HCT116 (cell line): ENCODE results near the gene AQP5. TPM values are rescaled to one million over a fixed set of nuclear protein-coding genes. Genes with fewer than 3 reads are reported as not detected.

ENCODE experiments used
- ATAC-seq: fragments of 200-7000 bp; cut with Tn5 transposase; 2 replicates; pipeline ENCODE4 v1.9.1; 2020; ENCODE audit warnings: mild to moderate bottlenecking, moderate library complexity
- BruUV-seq: library from RNA; stranded (reverse); fragments of 400-500 nt; replicated peaks from 2 replicates; lab custom pipeline; 2021; lab: Mats Ljungman, UMichigan
- CTCF ChIA-PET: fragments of 300-600 bp; sonication (Branson Sonifier 250); formaldehyde crosslinking; loops from one replicate; lab custom pipeline; 2021; ENCODE audit warnings: antibody characterized with exemption; lab: Charles Lee
- POLR2A ChIA-PET: fragments of 300-600, 350-600 bp; sonication (Branson Sonifier 250); formaldehyde crosslinking; loops from one replicate; lab custom pipeline; 2021; ENCODE audit warnings: antibody characterized with exemption; lab: Charles Lee
- RAD21 ChIA-PET, 2 experiments: fragments of 300-600 bp; sonication (Branson Sonifier 250); formaldehyde crosslinking; loops; one replicate each; lab custom pipeline; 2023; ENCODE audit warnings: low total read pairs in 2 of 2; ENCODE audit not compliant: uncharacterized antibody in 2 of 2, unreplicated experiment in 2 of 2, low non-redundant PET in 1 of 2; lab: Charles Lee
- DNase-seq: peaks from one replicate; pipeline ENCODE4 v3.0.0-alpha.2; 2010; ENCODE audit warnings: low read depth, low spot score
- H2AFZ ChIP-seq: fragments of 200-600 bp; shearing (Covaris generic), sonication (generic); 2 replicates; pipeline ENCODE4 v1.6.1; 2017; ENCODE audit warnings: low read depth, mixed run types, mixed read lengths, antibody characterized with exemption, low read length; ENCODE audit not compliant: poor library complexity, severe bottlenecking
- H3K27ac ChIP-seq: 2 replicates; pipeline ENCODE4 v1.5.1; 2012; ENCODE audit warnings: low read depth, low read length
- H3K27me3 ChIP-seq: fragments of 200-600 bp; sonication (generic); 2 replicates; pipeline ENCODE4 v1.6.1; 2016; ENCODE audit warnings: mixed run types, low read length, mixed read lengths; ENCODE audit not compliant: insufficient read depth
- H3K36me3 ChIP-seq, 2 experiments: fragments of 200-500 bp in 1 of 2; fragments of 200-600 bp in 1 of 2; sonication (Bioruptor generic) in 1 of 2; sonication (generic) in 1 of 2; 2 replicates each; pipeline versions ENCODE4 v1.5.1 to v1.6.1; 2014 to 2016; ENCODE audit warnings: low read length in 2 of 2, inconsistent platforms in 1 of 2, mixed read lengths in 1 of 2, mixed run types in 1 of 2; ENCODE audit not compliant: insufficient read depth in 2 of 2, control insufficient read depth in 1 of 2
- H3K4me1 ChIP-seq, 2 experiments: fragments of 200-600 bp in 1 of 2; sonication (generic) in 1 of 2; 2 replicates each; pipeline versions ENCODE4 v1.5.1 to v1.6.1; 2012 to 2017; ENCODE audit warnings: low read length in 2 of 2, inconsistent platforms in 1 of 2, mild to moderate bottlenecking in 1 of 2, mixed read lengths in 1 of 2, mixed run types in 1 of 2, moderate library complexity in 1 of 2; ENCODE audit not compliant: insufficient read depth in 2 of 2, control insufficient read depth in 1 of 2
- H3K4me2 ChIP-seq: fragments of 200-600 bp; sonication (generic); 2 replicates; pipeline ENCODE4 v1.6.1; 2017; ENCODE audit warnings: mixed run types, low read length, mixed read lengths
- H3K4me3 ChIP-seq, 2 experiments: fragments of 200-600 bp in 1 of 2; sonication (generic) in 1 of 2; replicated peaks in 1 of 2; 2 replicates each; pipeline ENCODE4 v1.5.1; 2011 to 2016; ENCODE audit warnings: low read length in 2 of 2, control low read depth in 1 of 2, low read depth in 1 of 2, mild to moderate bottlenecking in 1 of 2, mixed read lengths in 1 of 2, mixed run types in 1 of 2
- H3K79me2 ChIP-seq: fragments of 200-600 bp; sonication (generic); 2 replicates; pipeline ENCODE4 v1.6.1; 2017; ENCODE audit warnings: mild to moderate bottlenecking, mixed run types, low read length, moderate library complexity, mixed read lengths; ENCODE audit not compliant: insufficient read depth
- H3K9ac ChIP-seq: fragments of 200-600 bp; sonication (generic); 2 replicates; pipeline ENCODE4 v1.6.1; 2016; ENCODE audit warnings: low read length, mixed read lengths
- H3K9me2 ChIP-seq: fragments of 200-600 bp; sonication (generic), shearing (Covaris generic); 2 replicates; pipeline ENCODE4 v1.6.1; 2017; ENCODE audit warnings: mixed run types, mild to moderate bottlenecking, moderate library complexity; ENCODE audit not compliant: insufficient read depth
- H3K9me3 ChIP-seq, 2 experiments: fragments of 200-500 bp in 1 of 2; fragments of 200-600 bp in 1 of 2; sonication (Bioruptor generic) in 1 of 2; sonication (generic) in 1 of 2; 2 replicates each; pipeline ENCODE4 v1.6.1; 2014 to 2017; ENCODE audit warnings: low read length in 2 of 2, mixed read lengths in 2 of 2, inconsistent platforms in 1 of 2, low read depth in 1 of 2, mild to moderate bottlenecking in 1 of 2, mixed run types in 1 of 2, moderate library complexity in 1 of 2; ENCODE audit not compliant: control insufficient read depth in 1 of 2, insufficient read depth in 1 of 2
- H4K20me1 ChIP-seq: fragments of 200-600 bp; sonication (generic), shearing (Covaris generic); 2 replicates; pipeline ENCODE4 v1.6.1; 2017; ENCODE audit warnings: mixed run types, mild to moderate bottlenecking, moderate library complexity; ENCODE audit not compliant: insufficient read depth
- POLR2AphosphoS5 ChIP-seq: IDR thresholded peaks from 2 replicates; pipeline ENCODE4 v1.6.1; 2011; ENCODE audit warnings: mild to moderate bottlenecking, low read depth, low read length, moderate library complexity
- TCF7L2 ChIP-seq: IDR thresholded peaks from 2 replicates; pipeline ENCODE4 v1.7.0; 2011; ENCODE audit warnings: borderline replicate concordance, inconsistent platforms; ENCODE audit not compliant: insufficient read depth, insufficient read length; ENCODE audit errors: extremely low read depth
- ZFX ChIP-seq: fragments of 450-650 bp; IDR thresholded peaks from 2 replicates; pipeline ENCODE4 v1.6.1; 2017
- intact Hi-C: fragments of 100-400 bp; cut with micrococcal nuclease; formaldehyde crosslinking; loops from 2 replicates; pipeline ENCODE4 v1.10.0; 2022
- total RNA-seq: library from RNA; stranded (reverse); gene quantifications from one replicate; pipeline ENCODE4 v1.2.1, GENCODE V29; 2021; ENCODE audit not compliant: unreplicated experiment
- TF ChIP-seq, protein P1 (sequence below): IDR thresholded peaks from 2 replicates; pipeline ENCODE4 v1.6.1; 2012; ENCODE audit warnings: low read depth

Gene AQP5
- total RNA-seq, 1 experiment from 2014 or later = not detected

DNA sequence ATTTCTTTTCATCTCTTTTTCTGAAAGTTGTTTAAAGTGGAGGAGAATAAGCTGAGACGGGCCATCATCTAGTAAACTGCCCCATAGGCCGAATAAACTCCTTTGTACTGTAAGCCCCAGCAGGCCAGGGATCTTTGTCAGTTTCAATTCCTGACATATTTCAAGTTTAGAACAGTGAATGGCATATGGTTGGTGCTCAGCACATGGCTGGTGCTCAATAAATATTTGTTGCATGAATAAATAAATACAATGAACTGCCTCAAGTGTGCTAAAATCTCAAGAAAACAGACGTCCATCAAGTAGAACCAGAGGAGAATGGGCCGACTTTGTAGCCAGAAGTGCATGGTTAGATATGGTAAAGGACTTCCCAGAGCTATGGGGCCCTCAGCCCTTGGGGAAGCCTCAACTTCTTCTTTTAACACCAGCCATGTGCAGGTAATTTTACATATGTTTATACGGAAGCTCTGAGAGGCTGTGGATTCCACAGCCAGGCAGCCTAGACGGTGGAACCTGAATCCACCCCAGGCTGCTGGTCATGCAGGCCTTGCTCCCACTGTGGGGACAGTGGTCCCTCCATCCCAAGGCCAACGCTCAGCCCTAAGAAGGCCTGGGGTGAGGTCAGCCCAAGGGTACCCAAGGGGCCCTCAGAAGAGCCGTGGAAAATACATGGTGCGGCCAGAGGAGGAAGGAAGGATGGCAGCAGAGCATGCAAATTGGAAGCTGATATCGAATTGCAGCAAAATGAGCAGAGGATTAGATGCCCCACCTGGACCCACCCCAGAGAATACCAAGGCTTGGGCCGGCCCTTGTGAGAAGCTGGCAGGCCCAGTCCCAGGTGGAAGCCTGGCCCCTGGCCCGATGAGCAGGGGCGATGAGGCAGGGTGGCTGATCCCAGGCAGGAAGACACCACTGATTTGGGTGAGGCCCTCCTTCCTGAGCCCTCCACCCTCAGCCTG lies 19.8 kb upstream of the AQP5 start:
- no peaks in the 10 kb centered on the region for H3K9me2 ChIP-seq
- POLR2A ChIA-PET = no interaction called here
- no peak overlapping the region for H3K27ac ChIP-seq
- BruUV-seq = no TSS peak
- peaks cover 3 to 13% of the 10 kb centered on the region in 2 experiments; a peak in 3 of 4 replicates for H3K4me1 ChIP-seq
- H2AFZ ChIP-seq = no peak overlapping the region
- H3K9me3 ChIP-seq = no peaks in the 10 kb centered on the region
- H3K27me3 ChIP-seq = no peaks in the 10 kb centered on the region
- intact Hi-C loops = no loop called here
- no peak overlapping the region for H3K4me2 ChIP-seq
- H3K79me2 ChIP-seq = no peaks in the 10 kb centered on the region
- RAD21 ChIA-PET = no interaction called here
- CTCF ChIA-PET = no interaction called here
- no peaks in the 10 kb centered on the region for H4K20me1 ChIP-seq
- H3K4me3 ChIP-seq = no peak overlapping the region
- H3K36me3 ChIP-seq = no peaks in the 10 kb centered on the region
- no peak for DNase-seq
- H3K9ac ChIP-seq = no peak overlapping the region
- no peak for TF ChIP-seq POLR2AphosphoS5
- TF ChIP-seq TCF7L2 = no peak
- no peak for TF ChIP-seq ZFX
- TF ChIP-seq, protein P1, sequence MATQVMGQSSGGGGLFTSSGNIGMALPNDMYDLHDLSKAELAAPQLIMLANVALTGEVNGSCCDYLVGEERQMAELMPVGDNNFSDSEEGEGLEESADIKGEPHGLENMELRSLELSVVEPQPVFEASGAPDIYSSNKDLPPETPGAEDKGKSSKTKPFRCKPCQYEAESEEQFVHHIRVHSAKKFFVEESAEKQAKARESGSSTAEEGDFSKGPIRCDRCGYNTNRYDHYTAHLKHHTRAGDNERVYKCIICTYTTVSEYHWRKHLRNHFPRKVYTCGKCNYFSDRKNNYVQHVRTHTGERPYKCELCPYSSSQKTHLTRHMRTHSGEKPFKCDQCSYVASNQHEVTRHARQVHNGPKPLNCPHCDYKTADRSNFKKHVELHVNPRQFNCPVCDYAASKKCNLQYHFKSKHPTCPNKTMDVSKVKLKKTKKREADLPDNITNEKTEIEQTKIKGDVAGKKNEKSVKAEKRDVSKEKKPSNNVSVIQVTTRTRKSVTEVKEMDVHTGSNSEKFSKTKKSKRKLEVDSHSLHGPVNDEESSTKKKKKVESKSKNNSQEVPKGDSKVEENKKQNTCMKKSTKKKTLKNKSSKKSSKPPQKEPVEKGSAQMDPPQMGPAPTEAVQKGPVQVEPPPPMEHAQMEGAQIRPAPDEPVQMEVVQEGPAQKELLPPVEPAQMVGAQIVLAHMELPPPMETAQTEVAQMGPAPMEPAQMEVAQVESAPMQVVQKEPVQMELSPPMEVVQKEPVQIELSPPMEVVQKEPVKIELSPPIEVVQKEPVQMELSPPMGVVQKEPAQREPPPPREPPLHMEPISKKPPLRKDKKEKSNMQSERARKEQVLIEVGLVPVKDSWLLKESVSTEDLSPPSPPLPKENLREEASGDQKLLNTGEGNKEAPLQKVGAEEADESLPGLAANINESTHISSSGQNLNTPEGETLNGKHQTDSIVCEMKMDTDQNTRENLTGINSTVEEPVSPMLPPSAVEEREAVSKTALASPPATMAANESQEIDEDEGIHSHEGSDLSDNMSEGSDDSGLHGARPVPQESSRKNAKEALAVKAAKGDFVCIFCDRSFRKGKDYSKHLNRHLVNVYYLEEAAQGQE = no peak
- no peak for ATAC-seq
